Lung microvascular endothelial cell (primary cell): ENCODE results near the gene INPP4B. TPM values are rescaled to one million over a fixed set of nuclear protein-coding genes. Genes with fewer than 3 reads are reported as not detected.

ENCODE experiments used
- DNase-seq, 2 donors: peaks; one replicate each; pipeline versions ENCODE4 v3.0.0 to v3.0.0-alpha.2; 2010; ENCODE audit warnings: low read depth in 2 of 2
- total RNA-seq: library from RNA; depleted of rRNA; stranded (reverse); fragments of >200 nt; gene quantifications from 2 replicates; pipeline ENCODE4 v1.2.1, GENCODE V29; 2014

Gene INPP4B
- total RNA-seq, 1 donor from 2014 or later: 33.5 TPM

GRCh38 chr4:142248946-142249345 is 597.2 kb downstream of the INPP4B start:
- peak in 1 of 2 donors; percentile 38 for DNase-seq

- DNase-seq: no peak
Observed at GRCh38 chr4:142243255-142243654, 602.8 kb downstream of the INPP4B start.

GRCh38 chr4:142242156-142242555 is 603.9 kb downstream of the INPP4B start:
- no peak for DNase-seq

GRCh38 chr4:142238589-142238988 is 607.5 kb downstream of the INPP4B start:
- no peak for DNase-seq

GRCh38 chr4:142236268-142236667 is 609.8 kb downstream of the INPP4B start:
- no peak for DNase-seq

GRCh38 chr4:142231787-142232186 is 614.3 kb downstream of the INPP4B start:
- DNase-seq: no peak

GRCh38 chr4:142230991-142231390 is 615.1 kb downstream of the INPP4B start:
- DNase-seq: no peak

GRCh38 chr4:142226014-142226413 is 620.1 kb downstream of the INPP4B start:
- DNase-seq: no peak

- DNase-seq: no peak
Observed at GRCh38 chr4:142222127-142222526, 624.0 kb downstream of the INPP4B start.

- no peak for DNase-seq
Observed at GRCh38 chr4:142218726-142219125, 627.4 kb downstream of the INPP4B start.

GRCh38 chr4:142211444-142211843 is 634.7 kb downstream of the INPP4B start:
- DNase-seq: no peak

- DNase-seq: peak; percentile 32 to 47
Observed at GRCh38 chr4:142203505-142203904, 642.6 kb downstream of the INPP4B start.

- DNase-seq: no peak
Observed at GRCh38 chr4:142202404-142203332, 643.4 kb downstream of the INPP4B start.

- DNase-seq: peak in 1 of 2 donors; percentile 68
Observed at GRCh38 chr4:142201041-142201440, 645.1 kb downstream of the INPP4B start.

GRCh38 chr4:142194905-142195304 is 651.2 kb downstream of the INPP4B start:
- no peak for DNase-seq

GRCh38 chr4:142191901-142192300 is 654.2 kb downstream of the INPP4B start:
- no peak for DNase-seq

- DNase-seq: no peak
Observed at GRCh38 chr4:142181021-142181420, 665.1 kb downstream of the INPP4B start.

- no peak for DNase-seq
Observed at GRCh38 chr4:142169216-142169615, 676.9 kb downstream of the INPP4B start.

GRCh38 chr4:142168181-142168580 is 677.9 kb downstream of the INPP4B start:
- DNase-seq: no peak

GRCh38 chr4:142164767-142165500 is 681.2 kb downstream of the INPP4B start:
- DNase-seq: no peak

- DNase-seq: no peak
Observed at GRCh38 chr4:142161086-142161485, 685.0 kb downstream of the INPP4B start.

GRCh38 chr4:142160509-142160908 is 685.6 kb downstream of the INPP4B start:
- DNase-seq: no peak

GRCh38 chr4:142158980-142159379 is 687.1 kb downstream of the INPP4B start:
- no peak for DNase-seq
